ENCODE results near the gene POLE. TPM values are rescaled to one million over a fixed set of nuclear protein-coding genes. Genes with fewer than 3 reads are reported as not detected.

Gene POLE
- total RNA-seq, 1 donor: 37.4 TPM

DNA sequence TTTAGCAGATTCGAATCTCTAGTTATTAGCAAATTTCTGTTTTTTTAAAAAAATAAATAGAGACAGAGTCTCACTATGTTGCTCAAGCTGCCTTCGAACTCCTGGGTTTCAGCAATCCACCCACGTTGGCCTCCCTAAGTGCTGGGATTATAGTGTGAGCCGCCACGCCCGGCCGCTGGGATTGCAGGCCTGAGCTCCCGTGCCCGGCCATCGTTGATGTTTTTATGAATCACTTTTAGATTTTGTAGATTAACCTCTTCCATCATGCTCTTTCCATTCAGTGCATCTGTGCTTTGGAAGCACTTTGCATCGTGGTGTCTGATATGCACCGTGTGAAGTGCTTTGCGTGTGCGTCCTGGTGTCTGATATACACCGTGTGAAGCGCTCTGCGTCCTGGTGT lies 44.4 kb upstream of the POLE start:
- H3K4me3 ChIP-seq (ENCODE audit: low read depth, low read length): no peak overlapping the region
- TF ChIP-seq, protein P1, sequence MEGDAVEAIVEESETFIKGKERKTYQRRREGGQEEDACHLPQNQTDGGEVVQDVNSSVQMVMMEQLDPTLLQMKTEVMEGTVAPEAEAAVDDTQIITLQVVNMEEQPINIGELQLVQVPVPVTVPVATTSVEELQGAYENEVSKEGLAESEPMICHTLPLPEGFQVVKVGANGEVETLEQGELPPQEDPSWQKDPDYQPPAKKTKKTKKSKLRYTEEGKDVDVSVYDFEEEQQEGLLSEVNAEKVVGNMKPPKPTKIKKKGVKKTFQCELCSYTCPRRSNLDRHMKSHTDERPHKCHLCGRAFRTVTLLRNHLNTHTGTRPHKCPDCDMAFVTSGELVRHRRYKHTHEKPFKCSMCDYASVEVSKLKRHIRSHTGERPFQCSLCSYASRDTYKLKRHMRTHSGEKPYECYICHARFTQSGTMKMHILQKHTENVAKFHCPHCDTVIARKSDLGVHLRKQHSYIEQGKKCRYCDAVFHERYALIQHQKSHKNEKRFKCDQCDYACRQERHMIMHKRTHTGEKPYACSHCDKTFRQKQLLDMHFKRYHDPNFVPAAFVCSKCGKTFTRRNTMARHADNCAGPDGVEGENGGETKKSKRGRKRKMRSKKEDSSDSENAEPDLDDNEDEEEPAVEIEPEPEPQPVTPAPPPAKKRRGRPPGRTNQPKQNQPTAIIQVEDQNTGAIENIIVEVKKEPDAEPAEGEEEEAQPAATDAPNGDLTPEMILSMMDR (IDR thresholded peaks at IDR 0.05; ENCODE audit: insufficient read depth, low read length): no peak
- DNase-seq (ENCODE audit: low read depth): no peak

DNA sequence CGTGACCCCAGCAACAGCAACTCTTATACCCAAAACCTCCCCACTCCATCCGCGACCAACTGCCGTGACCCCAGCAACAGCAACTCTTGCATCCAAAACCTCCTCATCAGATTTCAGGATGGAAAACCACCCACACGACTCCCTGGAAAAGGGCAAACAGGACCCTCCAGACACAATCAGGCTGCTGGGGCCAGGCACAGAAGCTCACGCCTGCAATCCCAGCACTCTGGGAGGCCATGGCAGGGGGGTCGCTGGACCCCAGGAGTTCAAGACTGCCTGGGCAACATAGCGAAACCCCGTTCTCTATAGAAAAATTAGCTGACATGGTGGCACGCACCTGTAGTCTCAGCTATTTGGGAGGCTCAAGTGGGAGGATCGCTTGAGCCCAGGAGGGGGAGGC lies 43.2 kb upstream of the POLE start:
- no peak overlapping the region for H3K4me3 ChIP-seq (ENCODE audit: low read depth, low read length)
- no peak for DNase-seq (ENCODE audit: low read depth)
- TF ChIP-seq, protein P1 (IDR thresholded peaks at IDR 0.05; ENCODE audit: insufficient read depth, low read length): no peak

DNA sequence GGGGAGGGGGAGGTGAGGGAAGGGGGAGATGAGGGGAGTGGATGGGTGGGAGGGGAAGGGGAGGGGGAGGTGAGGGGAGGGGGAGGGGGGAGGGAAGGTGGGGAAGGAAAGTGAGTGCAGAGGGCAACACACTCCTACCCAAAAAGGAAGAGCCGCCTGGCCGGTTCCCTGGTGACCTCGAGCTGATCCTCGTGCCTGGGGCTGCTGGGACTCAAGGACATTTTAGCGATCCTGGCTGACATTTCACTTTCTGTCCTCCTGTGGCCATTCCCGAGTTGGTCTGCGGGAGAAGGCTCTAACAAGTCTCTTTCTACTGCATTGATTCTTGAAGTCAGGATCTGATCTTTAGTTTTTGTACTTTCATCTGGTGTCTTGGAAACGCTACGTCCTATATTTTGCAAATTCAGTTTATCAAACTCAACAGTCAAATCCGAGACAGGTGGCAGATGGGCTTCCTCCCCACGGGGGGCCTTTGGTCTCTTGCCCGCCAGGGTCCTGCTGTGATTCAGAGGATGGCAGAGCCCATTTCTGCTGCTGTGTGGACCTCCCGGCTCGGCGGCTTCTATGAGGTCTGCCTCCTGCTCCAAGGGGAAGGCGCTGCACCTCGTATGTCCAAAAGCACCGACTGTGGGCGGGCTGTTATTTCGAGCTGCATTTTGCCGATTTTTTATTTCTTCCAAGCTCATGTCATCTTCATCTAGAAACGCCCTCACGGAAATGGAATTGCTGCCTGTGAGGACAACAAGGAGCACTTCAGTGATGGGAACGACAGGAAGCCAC lies 42.6 kb upstream of the POLE start:
- no peak overlapping the region for H3K4me3 ChIP-seq (ENCODE audit: low read depth, low read length)
- TF ChIP-seq, protein P1 (IDR thresholded peaks at IDR 0.05; ENCODE audit: insufficient read depth, low read length): no peak
- peak; percentile 4 for DNase-seq (ENCODE audit: low read depth)

DNA sequence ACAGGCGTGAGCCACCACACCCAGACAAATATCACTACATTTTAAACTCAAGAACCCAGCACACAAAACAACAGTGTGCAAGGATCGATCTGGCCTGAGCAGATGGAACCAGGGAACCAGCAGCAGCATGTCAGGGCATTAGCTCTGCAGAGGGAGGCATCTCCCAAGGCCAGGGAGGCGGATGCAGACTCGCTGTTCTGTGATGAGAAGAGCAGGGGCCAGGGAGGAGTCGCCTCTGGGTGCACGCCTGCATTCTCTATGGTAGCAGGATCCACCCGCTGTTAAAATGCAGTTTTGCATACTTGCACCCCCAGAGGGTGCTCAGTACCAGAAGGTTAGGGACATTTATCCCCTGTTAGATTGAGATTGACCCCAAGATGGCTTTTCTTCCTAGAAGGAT lies 41.4 kb upstream of the POLE start:
- TF ChIP-seq, protein P1 (IDR thresholded peaks at IDR 0.05; ENCODE audit: insufficient read depth, low read length): no peak
- no peak overlapping the region for H3K4me3 ChIP-seq (ENCODE audit: low read depth, low read length)
- no peak for DNase-seq (ENCODE audit: low read depth)

DNA sequence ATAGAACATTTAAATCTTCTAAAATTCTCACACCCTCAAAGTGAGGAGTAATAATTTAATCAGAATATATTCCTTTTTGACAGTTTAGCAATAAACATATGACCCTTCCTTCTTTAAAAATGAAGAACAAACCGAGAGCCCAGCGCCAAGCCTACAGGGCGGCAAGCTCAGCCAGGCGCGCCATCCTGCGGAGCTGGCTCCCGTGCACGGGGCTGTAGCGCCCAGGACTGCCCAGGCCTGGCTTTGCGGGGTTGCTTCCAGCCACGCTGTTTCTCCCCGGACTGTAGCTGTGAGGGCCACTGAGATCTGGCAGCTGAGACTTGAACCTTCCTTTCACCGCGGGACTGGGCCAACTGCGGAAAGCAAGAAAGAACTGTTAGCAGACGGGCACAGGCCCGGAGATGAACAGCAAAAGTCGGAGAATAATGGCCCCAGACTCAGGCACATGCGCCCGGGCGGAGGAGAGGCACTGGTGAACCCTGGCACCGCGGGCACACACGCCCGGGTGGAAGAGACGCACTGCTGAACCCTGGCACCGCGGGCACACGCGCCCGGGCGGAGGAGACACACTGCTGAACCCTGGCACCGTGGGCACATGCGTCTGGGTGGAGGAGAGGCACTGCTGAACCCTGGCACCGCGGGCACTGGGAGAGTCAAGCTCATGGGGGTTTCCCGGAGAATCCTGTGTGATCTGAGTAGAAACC lies 40.1 kb upstream of the POLE start:
- no peak for DNase-seq (ENCODE audit: low read depth)
- TF ChIP-seq, protein P1 (IDR thresholded peaks at IDR 0.05; ENCODE audit: insufficient read depth, low read length): no peak
- no peak overlapping the region for H3K4me3 ChIP-seq (ENCODE audit: low read depth, low read length)

DNA sequence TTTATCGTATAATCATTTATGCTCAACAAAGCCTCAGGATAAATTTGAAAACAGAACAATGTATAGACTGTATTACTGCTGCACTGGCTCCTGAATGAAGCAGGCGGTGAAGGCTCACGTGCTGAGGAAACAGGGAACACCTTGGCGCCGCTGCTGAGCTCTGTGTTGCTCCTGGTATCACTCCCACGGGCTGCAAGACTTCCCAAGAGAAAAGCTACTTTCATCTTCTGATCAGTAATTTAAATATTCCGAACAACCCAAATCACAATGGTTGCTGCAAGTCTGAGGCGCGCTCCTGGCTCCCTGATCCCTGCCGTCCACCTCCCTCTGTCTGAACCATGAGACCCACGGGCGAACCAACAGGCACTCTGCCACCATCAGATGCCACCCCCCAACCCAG lies 39.2 kb upstream of the POLE start:
- no peak overlapping the region for H3K4me3 ChIP-seq (ENCODE audit: low read depth, low read length)
- TF ChIP-seq, protein P1 (IDR thresholded peaks at IDR 0.05; ENCODE audit: insufficient read depth, low read length): no peak
- DNase-seq (ENCODE audit: low read depth): no peak

Data from fibroblast of the aortic adventitia (primary cell).